ENCODE results near the gene LGALS9.
"Not testable (repeated sequence)": the region's sequence is repeated elsewhere in the genome, so short reads cannot be mapped to it uniquely, and the experiment has no call there.

LGALS9 gene

DNA sequence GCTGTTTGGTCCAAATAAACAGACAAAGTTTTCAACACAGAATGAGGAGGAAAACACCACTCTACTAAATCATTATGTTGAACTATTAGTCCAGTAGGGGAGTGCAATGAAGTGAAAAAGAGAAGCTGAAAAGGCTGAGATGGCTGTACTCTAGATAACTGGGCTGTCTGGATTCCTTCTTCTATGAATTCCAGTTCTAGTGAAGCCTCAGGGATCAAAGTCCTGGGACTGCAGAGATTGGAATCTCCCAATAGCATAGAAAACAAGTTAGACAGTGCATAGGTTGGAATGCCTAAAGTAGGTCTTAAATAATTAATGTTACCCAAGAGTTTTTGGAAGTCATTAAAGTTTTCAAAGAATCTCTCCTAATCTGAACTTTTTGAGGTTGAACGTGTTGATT is 59.9 kb downstream of the LGALS9 start:
- DNase-seq (ENCODE audit: low read depth): no peak

DNA sequence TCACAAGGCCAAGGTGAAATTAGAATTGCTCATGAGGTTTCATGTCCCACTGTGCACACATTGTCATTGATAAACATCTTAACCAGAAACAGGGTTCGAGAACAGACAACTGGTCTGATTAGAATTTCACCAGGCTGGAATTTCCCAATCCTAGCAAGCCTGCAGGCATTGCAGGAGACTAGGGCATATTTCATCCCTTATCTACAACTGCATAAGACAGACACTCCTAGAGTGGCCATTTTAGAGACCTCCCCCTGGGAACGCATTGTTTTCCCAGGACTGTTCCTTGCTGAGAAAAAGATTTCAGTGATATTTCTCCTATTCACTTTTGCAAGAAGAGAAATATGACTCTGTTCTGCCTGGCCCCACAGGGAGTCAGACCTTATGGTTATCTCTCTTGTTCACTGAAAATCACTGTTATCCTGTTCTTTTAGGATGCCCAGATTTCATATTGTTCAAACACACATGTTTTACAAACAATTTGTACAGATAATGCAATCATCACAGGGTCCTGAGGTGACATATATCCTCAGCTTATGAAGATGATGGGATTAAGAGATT is 64.3 kb downstream of the LGALS9 start:
- DNase-seq (ENCODE audit: low read depth): not testable (repeated sequence)

All from activated gamma-delta T cell treated with anti-CD3 and anti-CD28 coated beads, Interleukin-2, amount 50 U/mL, for 16 hours (primary cell).